CD4-positive, alpha-beta T cell (primary cell): Measurements from ENCODE around the gene IL17A. TPM values are rescaled to one million over a fixed set of nuclear protein-coding genes. Genes with fewer than 3 reads are reported as not detected.

Experiments used
- ATAC-seq: fragments of 200-7000 bp; cut with Tn5 transposase; one replicate; pipeline ENCODE4 v1.10.0; 2022; ENCODE audit warnings: mild to moderate bottlenecking; ENCODE audit not compliant: poor library complexity
- CTCF ChIA-PET: fragments of 350-600 bp; sonication (Branson Sonifier 250); formaldehyde crosslinking; loops from one replicate; lab custom pipeline; 2021; ENCODE audit warnings: antibody characterized with exemption, inconsistent platforms; lab: Charles Lee
- POLR2A ChIA-PET: fragments of 350-600 bp; sonication (Branson Sonifier 250); formaldehyde crosslinking; loops from one replicate; lab custom pipeline; 2021; ENCODE audit warnings: antibody characterized with exemption, inconsistent platforms; lab: Charles Lee
- DNase-seq, 14 experiments: peaks; one replicate each; pipeline ENCODE4 v3.0.0-alpha.2; 2013 to 2020; ENCODE audit warnings: mixed read lengths in 2 of 14
- H3K27ac ChIP-seq, 2 donors: one replicate each; pipeline versions ENCODE4 v1.5.1 to v1.7.0; 2013; ENCODE audit warnings: low read length in 2 of 2, low read depth in 1 of 2, mild to moderate bottlenecking in 1 of 2
- H3K27me3 ChIP-seq, 2 experiments: 1 replicate in 1 of 2; 2 replicates in 1 of 2; pipeline versions ENCODE4 v1.6.1 to v1.7.0; 2013; ENCODE audit warnings: low read length in 2 of 2, control low read depth in 1 of 2, mild to moderate bottlenecking in 1 of 2, moderate library complexity in 1 of 2; ENCODE audit not compliant: insufficient read depth in 2 of 2, control insufficient read depth in 1 of 2
- H3K36me3 ChIP-seq: one replicate; pipeline ENCODE4 v1.6.1; 2013; ENCODE audit warnings: low read length, control low read depth; ENCODE audit not compliant: insufficient read depth
- H3K4me1 ChIP-seq: one replicate; pipeline ENCODE4 v1.6.1; 2013; ENCODE audit warnings: low read length, control low read depth; ENCODE audit not compliant: insufficient read depth
- H3K4me3 ChIP-seq: one replicate; pipeline ENCODE4 v1.5.1; 2013; ENCODE audit warnings: mild to moderate bottlenecking, low read length, moderate library complexity
- H3K9me3 ChIP-seq, 2 experiments: 1 replicate in 1 of 2; 2 replicates in 1 of 2; pipeline versions ENCODE4 v1.6.1 to v1.7.0; 2013; ENCODE audit warnings: low read length in 2 of 2, mild to moderate bottlenecking in 2 of 2, control low read depth in 1 of 2, moderate library complexity in 1 of 2; ENCODE audit not compliant: control insufficient read depth in 1 of 2, insufficient read depth in 1 of 2
- H3K27ac Mint-ChIP-seq: one replicate; pipeline ENCODE4 v1.8.0; 2020; ENCODE audit warnings: mixed read lengths
- H3K27me3 Mint-ChIP-seq: one replicate; pipeline ENCODE4 v1.8.0; 2021; ENCODE audit warnings: mixed read lengths
- H3K36me3 Mint-ChIP-seq: one replicate; pipeline ENCODE4 v1.8.0; 2021; ENCODE audit warnings: low read depth, mixed read lengths
- H3K4me1 Mint-ChIP-seq: one replicate; pipeline ENCODE4 v1.8.0; 2021; ENCODE audit warnings: low read depth, mixed read lengths
- H3K4me3 Mint-ChIP-seq: one replicate; pipeline ENCODE4 v1.8.0; 2020; ENCODE audit warnings: mild to moderate bottlenecking, mixed read lengths
- H3K9me3 Mint-ChIP-seq: one replicate; pipeline ENCODE4 v1.8.0; 2020; ENCODE audit warnings: mixed read lengths
- intact Hi-C, 2 experiments: fragments of 100-400 bp; cut with DNase I in 1 of 2; cut with micrococcal nuclease in 1 of 2; formaldehyde crosslinking; loops; one replicate each; pipeline versions ENCODE4 v1.15.1 to v1.9.0; 2023 to 2025; cut with DNase I, micrococcal nuclease
- total RNA-seq, 174 experiments: library from RNA in 2 of 174; stranded (reverse) in 2 of 174; gene quantifications; one replicate each; pipeline ENCODE4 v1.2.3 and lab custom pipeline; 2021 to 2026
- TF ChIP-seq, protein P1 (sequence below): fragments of 200-600 bp; IDR thresholded peaks from one replicate; pipeline ENCODE4 v1.8.0; 2022; ENCODE audit warnings: antibody characterized with exemption, mild to moderate bottlenecking

Gene IL17A
- total RNA-seq, 2 experiments from 2014 or later, result 0.14 TPM; not detected in 1

DNA sequence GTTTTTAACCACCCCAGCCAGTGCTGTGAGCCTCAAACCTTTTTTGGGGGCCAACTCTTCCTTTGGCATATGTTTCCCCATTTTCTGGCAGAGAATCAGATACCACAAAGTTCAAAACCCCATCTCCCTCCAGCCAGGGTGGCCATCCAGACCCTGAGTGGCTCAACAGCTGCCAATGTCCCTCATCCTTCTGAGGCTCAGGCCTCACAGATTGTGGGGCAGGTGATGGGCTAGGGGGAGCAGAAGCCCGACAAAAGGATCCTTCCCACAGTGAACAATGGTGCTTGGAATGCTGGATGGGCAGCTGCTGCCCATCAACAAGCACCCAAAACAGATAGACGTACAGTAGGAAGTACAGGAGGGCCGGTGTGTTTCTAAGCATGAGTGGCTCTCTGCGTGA lies 42.6 kb upstream of the IL17A start:
- intact Hi-C loops, result no loop called here
- no peaks in the 10 kb centered on the region for H3K4me1 ChIP-seq
- peaks cover 7 to 31% of the 10 kb centered on the region in 2 experiments for H3K27me3 ChIP-seq
- Mint-ChIP-seq H3K4me3 (no peak overlapping the region), H3K36me3 (no peaks in the 10 kb centered on the region), H3K9me3 (no peaks in the 10 kb centered on the region), H3K4me1 (no peaks in the 10 kb centered on the region), H3K27me3 (peaks cover 50% of the 10 kb centered on the region), H3K27ac (no peak overlapping the region)
- no peaks in the 10 kb centered on the region for H3K9me3 ChIP-seq
- POLR2A ChIA-PET, result no interaction called here
- H3K4me3 ChIP-seq, result no peak overlapping the region
- ATAC-seq (no peak), DNase-seq (no peak)
- H3K27ac ChIP-seq, result no peak overlapping the region
- H3K36me3 ChIP-seq, result no peaks in the 10 kb centered on the region
- CTCF ChIA-PET, result no interaction called here
- TF ChIP-seq, protein P1, sequence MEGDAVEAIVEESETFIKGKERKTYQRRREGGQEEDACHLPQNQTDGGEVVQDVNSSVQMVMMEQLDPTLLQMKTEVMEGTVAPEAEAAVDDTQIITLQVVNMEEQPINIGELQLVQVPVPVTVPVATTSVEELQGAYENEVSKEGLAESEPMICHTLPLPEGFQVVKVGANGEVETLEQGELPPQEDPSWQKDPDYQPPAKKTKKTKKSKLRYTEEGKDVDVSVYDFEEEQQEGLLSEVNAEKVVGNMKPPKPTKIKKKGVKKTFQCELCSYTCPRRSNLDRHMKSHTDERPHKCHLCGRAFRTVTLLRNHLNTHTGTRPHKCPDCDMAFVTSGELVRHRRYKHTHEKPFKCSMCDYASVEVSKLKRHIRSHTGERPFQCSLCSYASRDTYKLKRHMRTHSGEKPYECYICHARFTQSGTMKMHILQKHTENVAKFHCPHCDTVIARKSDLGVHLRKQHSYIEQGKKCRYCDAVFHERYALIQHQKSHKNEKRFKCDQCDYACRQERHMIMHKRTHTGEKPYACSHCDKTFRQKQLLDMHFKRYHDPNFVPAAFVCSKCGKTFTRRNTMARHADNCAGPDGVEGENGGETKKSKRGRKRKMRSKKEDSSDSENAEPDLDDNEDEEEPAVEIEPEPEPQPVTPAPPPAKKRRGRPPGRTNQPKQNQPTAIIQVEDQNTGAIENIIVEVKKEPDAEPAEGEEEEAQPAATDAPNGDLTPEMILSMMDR, result no peak

DNA sequence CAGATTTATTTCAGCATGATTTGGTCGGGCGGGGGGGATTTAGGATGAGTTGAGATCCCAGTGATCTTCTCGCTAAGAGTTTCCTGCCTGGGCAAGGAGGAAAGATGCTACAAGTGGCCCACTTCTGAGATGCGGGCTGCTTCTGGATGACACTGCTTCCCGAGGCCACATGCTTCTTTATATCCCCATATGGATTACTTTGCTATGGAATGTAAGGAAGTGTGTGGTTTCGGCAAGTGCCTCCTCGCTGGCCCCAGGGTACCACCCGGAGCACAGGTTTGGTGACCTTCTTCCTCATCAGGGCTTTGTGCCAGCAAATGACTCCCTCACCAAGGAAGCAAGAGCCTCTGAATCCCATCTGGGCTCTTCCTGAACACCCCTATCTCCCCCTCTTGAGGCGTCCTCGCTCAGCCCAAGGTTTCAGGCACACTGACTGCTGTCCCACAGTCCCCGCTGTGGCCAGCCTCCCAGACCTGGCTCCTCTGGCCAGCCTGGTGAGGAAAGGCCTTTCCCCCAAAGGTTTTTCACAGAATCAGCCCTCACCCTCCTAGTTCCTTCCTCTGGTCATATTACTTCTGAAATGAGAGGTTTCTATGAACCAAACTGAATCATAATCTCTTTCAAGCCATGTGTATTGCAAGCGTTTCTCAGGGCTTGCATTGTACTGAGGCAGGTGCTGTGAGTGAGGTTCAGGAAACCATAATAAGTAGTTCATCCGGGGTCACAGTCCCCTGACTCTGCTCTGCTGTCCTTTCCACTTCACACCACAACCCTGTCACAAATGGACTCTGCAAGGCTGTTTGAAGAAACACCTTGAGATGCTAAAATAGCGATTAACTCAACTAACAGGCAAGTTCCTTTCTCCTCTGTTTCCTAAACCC lies 41.7 kb upstream of the IL17A start:
- DNase-seq (no peak), ATAC-seq (no peak)
- peaks cover 7 to 31% of the 10 kb centered on the region in 2 experiments for H3K27me3 ChIP-seq
- no peaks in the 10 kb centered on the region for H3K36me3 Mint-ChIP-seq
- TF ChIP-seq, protein P1, result no peak
- H3K27ac ChIP-seq, result no peak overlapping the region
- no peaks in the 10 kb centered on the region for H3K4me1 ChIP-seq
- no peaks in the 10 kb centered on the region for H3K9me3 Mint-ChIP-seq
- H3K27ac Mint-ChIP-seq, result no peak overlapping the region
- H3K4me1 Mint-ChIP-seq, result no peaks in the 10 kb centered on the region
- no peak overlapping the region for H3K4me3 Mint-ChIP-seq
- no peaks in the 10 kb centered on the region for H3K9me3 ChIP-seq
- intact Hi-C loops, result no loop called here
- no peaks in the 10 kb centered on the region for H3K36me3 ChIP-seq
- no peak overlapping the region for H3K4me3 ChIP-seq
- ChIA-PET CTCF (no interaction called here), POLR2A (no interaction called here)
- H3K27me3 Mint-ChIP-seq, result peaks cover 50% of the 10 kb centered on the region

DNA sequence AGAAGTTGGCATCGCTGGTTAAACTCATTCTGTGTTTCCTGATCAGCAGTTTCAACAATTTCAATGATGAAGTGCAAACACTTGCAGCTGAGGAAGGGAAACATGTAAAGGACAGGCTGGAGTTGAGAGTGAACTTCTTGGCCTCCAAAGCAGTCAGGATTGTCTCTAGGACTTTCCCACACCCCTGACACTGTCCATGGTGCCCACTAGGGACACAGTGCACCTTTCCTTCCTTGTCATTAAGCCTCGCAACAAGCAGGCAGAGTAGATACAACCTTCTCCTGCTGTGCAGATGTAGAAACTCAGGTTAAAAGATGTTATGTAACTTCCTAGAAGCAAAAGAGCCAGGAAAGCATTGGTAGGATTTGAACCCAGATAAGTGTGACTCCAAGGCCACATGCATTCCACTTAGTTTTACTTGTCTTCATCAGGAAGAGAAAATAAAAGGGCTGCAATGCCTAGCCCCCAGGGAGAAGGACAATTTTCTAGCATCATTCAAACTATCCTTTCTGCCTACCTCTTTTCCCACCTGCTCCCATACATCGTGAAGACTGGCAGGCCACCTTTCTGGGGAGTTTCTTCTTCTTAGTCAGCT lies 39.2 kb upstream of the IL17A start:
- Histone ChIP-seq H3K27me3 (peaks cover 7 to 25% of the 10 kb centered on the region in 2 experiments), H3K27ac (no peak overlapping the region), H3K4me1 (no peaks in the 10 kb centered on the region), H3K9me3 (no peaks in the 10 kb centered on the region), H3K36me3 (no peaks in the 10 kb centered on the region), H3K4me3 (no peak overlapping the region)
- intact Hi-C loops, result no loop called here
- ChIA-PET POLR2A (no interaction called here), CTCF (no interaction called here)
- ATAC-seq, result no peak
- H3K36me3 Mint-ChIP-seq, result no peaks in the 10 kb centered on the region
- H3K4me3 Mint-ChIP-seq, result no peak overlapping the region
- H3K9me3 Mint-ChIP-seq, result no peaks in the 10 kb centered on the region
- peaks cover 39% of the 10 kb centered on the region for H3K27me3 Mint-ChIP-seq
- DNase-seq, result no peak
- no peak overlapping the region for H3K27ac Mint-ChIP-seq
- TF ChIP-seq, protein P1, result no peak
- no peaks in the 10 kb centered on the region for H3K4me1 Mint-ChIP-seq
